ENCODE measurements around the gene CAB39.
"Not testable (repeated sequence)": the region's sequence is repeated elsewhere in the genome, so short reads cannot be mapped to it uniquely, and the experiment has no call there.

CAB39 gene

GRCh38 chr2:230697676-230698075 is 15.0 kb upstream of the CAB39 start:
- Histone ChIP-seq H3K9me3 (ENCODE audit: severe bottlenecking) (peaks cover under 1% of the 10 kb centered on the region), H3K27ac (no peak overlapping the region)
- DNase-seq: no peak

DNA sequence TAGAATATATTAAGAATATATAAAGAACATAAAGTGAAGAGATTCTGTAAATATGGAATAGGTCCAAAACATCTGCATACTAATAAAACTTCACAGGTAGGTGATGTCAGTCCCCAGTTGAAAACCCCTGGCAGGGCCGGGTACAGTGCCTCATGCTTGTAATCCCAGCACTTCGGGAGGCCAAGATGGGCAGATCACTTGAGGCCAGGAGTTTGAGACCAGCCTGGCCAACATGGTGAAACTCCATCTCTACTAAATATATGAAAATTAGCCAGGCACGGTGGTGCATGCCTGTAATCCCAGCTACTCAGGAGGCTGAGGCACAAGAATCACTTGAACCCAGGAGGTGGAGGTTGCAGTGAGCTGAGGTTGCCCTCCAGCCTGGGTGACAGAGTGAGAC is 13.9 kb upstream of the CAB39 start:
- not testable (repeated sequence) for H3K27me3 ChIP-seq (ENCODE audit: insufficient read depth, low read depth, severe bottlenecking); H3K36me3 ChIP-seq; H3K4me3 ChIP-seq (ENCODE audit: low read depth, low read length); DNase-seq; H3K27ac ChIP-seq; H3K9me3 ChIP-seq (ENCODE audit: severe bottlenecking)

More at GRCh38 chr2:230697676-230698075, 15.0 kb upstream of the CAB39 start:
- H3K27me3 ChIP-seq (ENCODE audit: insufficient read depth, low read depth, severe bottlenecking): no peaks in the 10 kb centered on the region
- H3K36me3 ChIP-seq: no peaks in the 10 kb centered on the region
- no peak overlapping the region for H3K4me3 ChIP-seq (ENCODE audit: low read depth, low read length)
- TF ChIP-seq CTCF (IDR thresholded peaks at IDR 0.05; ENCODE audit: low read depth, low read length): no peak

GRCh38 chr2:230700447-230700846 is 12.2 kb upstream of the CAB39 start:
- no peaks in the 10 kb centered on the region for H3K36me3 ChIP-seq
- H3K27ac ChIP-seq: no peak overlapping the region
- DNase-seq: no peak
- H3K9me3 ChIP-seq (ENCODE audit: severe bottlenecking): peaks cover 4% of the 10 kb centered on the region
- TF ChIP-seq CTCF (IDR thresholded peaks at IDR 0.05; ENCODE audit: low read depth, low read length): no peak
- H3K27me3 ChIP-seq (ENCODE audit: insufficient read depth, low read depth, severe bottlenecking): no peaks in the 10 kb centered on the region
- H3K4me3 ChIP-seq (ENCODE audit: low read depth, low read length): no peak overlapping the region

- no peak for TF ChIP-seq CTCF (IDR thresholded peaks at IDR 0.05; ENCODE audit: low read depth, low read length)
- DNase-seq: no peak
- Histone ChIP-seq H3K4me3 (ENCODE audit: low read depth, low read length) (no peak overlapping the region), H3K36me3 (no peaks in the 10 kb centered on the region), H3K9me3 (ENCODE audit: severe bottlenecking) (peaks cover 4% of the 10 kb centered on the region), H3K27me3 (ENCODE audit: insufficient read depth, low read depth, severe bottlenecking) (no peaks in the 10 kb centered on the region), H3K27ac (no peak overlapping the region)
These were observed 11.3 kb upstream of the CAB39 start for GRCh38 chr2:230701308-230701707.

DNA sequence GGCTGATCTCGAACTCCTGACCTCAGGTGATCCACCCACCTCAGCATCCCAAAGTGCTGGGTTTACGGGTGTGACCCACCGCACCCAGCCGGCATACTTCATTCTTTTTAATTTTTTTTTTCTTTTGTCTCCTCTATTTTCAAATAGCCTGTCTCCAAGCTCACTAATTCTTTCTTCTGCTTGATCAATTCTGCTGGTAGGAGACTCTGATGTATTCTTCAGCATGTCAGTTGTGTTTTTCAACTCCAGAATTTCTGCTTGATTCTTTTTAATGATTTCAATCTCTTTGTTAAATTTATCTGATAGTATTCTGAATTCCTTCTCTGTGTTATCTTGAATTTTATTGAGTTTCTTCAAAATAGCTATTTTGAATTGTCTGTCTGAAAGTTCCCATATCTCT is 10.2 kb upstream of the CAB39 start:
- not testable (repeated sequence) for H3K27ac ChIP-seq; H3K27me3 ChIP-seq (ENCODE audit: insufficient read depth, low read depth, severe bottlenecking); H3K36me3 ChIP-seq; H3K4me3 ChIP-seq (ENCODE audit: low read depth, low read length); DNase-seq; H3K9me3 ChIP-seq (ENCODE audit: severe bottlenecking)

- no peaks in the 10 kb centered on the region for H3K27me3 ChIP-seq (ENCODE audit: insufficient read depth, low read depth, severe bottlenecking)
- peaks cover 4% of the 10 kb centered on the region for H3K9me3 ChIP-seq (ENCODE audit: severe bottlenecking)
- DNase-seq: no peak
- TF ChIP-seq CTCF (IDR thresholded peaks at IDR 0.05; ENCODE audit: low read depth, low read length): no peak
- no peaks in the 10 kb centered on the region for H3K36me3 ChIP-seq
- H3K27ac ChIP-seq: no peak overlapping the region
- no peak overlapping the region for H3K4me3 ChIP-seq (ENCODE audit: low read depth, low read length)
These were observed 9.1 kb upstream of the CAB39 start for GRCh38 chr2:230703514-230703913.

DNA sequence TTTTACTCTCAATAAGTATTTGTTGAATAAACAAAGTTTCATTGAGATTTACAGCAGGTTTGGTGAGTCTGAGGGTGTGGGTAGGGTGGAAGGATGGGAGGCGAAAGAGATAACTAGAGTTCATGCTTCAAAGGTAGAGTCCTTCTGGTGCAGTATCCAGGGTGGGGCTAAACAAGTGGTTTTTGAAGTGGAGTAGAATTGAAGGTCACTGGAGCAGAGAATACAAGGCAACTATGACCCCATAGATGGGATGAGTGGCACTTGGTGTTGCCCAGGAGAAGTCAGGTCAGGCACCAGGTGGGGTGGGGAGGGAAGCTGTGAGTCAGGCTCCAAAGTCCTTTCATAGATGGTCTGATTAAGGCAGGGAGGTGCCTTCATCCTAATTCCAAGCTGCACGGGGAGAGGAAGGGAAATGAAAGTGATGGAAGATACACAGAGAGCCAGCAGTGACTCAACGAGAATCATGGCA is 6.6 kb upstream of the CAB39 start:
- Histone ChIP-seq H3K27me3 (ENCODE audit: insufficient read depth, low read depth, severe bottlenecking) (no peaks in the 10 kb centered on the region), H3K27ac (no peak overlapping the region), H3K9me3 (ENCODE audit: severe bottlenecking) (peaks cover 4% of the 10 kb centered on the region), H3K36me3 (no peaks in the 10 kb centered on the region), H3K4me3 (ENCODE audit: low read depth, low read length) (no peak overlapping the region)
- DNase-seq: no peak
- no peak for TF ChIP-seq CTCF (IDR thresholded peaks at IDR 0.05; ENCODE audit: low read depth, low read length)

All from WERI-Rb-1 (cell line).